ENCODE results near the gene POU1F1. TPM values are rescaled to one million over a fixed set of nuclear protein-coding genes. Genes with fewer than 3 reads are reported as not detected.
A peak's percentile ranks its signal among the peaks of the same experiment; 100 is the strongest.
"Not testable (repeated sequence)": the region's sequence is repeated elsewhere in the genome, so short reads cannot be mapped to it uniquely, and the experiment has no call there.

POU1F1 gene
- polyA plus RNA-seq, 4 donors = 0.14 TPM; not detected in 3

DNA sequence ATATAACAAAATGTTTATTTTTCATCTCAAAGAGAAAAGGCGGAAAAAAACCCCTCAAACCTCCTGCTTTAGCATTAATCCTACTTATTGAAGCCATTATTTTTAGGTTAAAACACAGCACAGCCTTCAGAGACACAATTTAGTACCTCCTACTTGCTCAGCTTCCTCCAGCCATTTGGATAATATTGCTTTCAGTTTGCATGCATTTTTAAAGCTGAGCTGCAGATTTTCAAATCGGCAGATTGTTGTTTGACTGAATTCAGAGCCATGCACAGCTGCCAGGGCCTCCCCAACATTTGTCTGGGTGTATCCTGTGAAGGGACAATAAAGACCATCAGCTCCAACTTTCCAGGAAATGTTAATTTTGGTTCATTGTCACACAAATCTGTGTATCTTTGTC lies 14.5 kb downstream of the POU1F1 start:
- no peak for DNase-seq (ENCODE audit: low read depth in 4 of 4, low spot score in 3 of 4)

DNA sequence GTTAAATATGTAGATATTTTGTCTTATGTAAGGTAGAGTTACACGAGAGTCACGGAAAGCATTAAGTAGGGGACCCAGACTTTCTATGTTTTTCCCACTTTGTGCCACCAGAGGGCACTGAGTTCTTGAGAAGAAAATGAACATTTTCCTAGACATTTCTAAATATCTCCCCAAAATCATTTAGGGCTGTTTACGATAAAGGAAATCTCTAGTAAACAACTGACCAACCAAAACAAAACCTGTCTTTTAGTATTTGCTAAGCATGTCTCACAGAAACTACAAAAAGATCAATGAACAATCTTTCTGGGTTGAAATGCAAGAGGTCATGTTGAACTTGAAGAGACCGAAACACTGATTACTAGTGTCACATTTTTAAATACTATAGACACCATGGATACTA lies 16.1 kb downstream of the POU1F1 start:
- peak in 3 of 4 donors; percentile 8 to 29 (median 14) for DNase-seq (ENCODE audit: low read depth in 4 of 4, low spot score in 3 of 4)

DNA sequence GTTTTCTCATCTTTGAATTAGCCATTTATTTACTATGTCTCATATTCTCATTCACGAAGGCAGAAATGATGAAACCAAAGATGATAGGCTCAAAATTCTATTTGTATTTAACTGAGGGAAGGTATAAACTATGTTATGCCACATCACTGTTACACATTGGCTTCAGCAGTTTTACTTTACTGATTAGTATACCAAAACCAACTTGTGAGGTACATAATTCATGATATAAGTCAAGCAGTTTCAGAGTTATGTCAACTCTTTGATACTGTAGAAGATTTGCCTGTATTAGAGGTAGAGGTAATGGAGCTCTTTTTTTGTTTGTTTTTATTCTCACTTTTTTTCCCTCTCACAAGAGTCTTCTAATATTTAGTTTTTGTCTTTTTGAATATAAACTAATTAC lies 26.4 kb downstream of the POU1F1 start:
- DNase-seq (ENCODE audit: low read depth in 4 of 4, low spot score in 3 of 4) = no peak

DNA sequence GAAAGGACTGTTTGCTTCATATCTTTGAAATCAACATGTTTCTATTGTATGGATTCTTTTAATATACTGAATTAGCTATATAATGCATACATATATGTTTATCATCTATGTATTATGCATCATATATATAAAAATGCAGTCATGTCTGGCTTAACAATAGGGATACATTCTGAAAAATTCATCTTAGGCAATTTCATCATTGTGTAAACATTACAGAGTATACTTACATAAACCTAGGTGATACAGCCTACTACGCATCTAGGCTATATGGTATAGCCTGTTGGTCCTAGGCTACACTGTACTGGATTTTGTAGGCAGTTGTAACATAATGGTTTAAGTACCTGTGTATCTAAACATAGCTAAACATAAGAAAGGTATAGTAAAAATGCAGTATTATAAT lies 27.6 kb downstream of the POU1F1 start:
- no peak for DNase-seq (ENCODE audit: low read depth in 4 of 4, low spot score in 3 of 4)

DNA sequence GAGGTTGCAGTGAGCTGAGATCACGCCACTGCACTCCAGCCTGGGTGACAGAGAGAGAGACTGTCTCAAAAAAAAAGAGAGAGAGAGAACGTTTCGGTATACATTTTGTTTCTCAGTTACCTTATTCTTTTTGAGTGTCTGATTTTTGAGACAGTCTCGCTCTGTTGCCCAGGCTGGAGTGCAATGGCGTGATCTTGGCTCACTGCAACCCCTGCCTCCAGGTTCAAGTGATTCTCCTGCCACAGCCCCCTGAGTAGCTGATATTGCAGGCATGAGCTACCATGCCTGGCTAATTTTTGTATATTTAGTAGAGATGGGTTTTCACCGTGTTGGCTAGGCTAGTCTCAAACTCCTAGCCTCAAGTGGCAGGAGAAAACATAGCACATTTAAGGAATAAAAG lies 28.2 kb downstream of the POU1F1 start:
- not testable (repeated sequence) for DNase-seq (ENCODE audit: low read depth in 4 of 4, low spot score in 3 of 4)

DNA sequence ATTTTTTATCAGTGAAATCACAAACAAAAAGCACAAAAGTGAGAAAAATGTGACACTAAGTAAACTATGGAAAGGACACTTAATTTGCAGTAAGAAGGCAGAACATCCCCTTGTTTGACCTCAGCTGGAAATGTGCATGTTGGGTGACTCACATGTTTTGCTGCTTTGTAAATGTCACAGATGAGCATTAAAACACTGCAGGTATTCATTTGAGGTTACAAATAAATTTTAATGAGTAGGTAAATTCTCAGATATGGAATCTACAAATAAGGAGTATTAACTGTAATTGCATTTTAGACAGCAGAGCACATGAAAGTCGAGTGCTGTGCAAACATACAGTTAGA lies 29.0 kb downstream of the POU1F1 start:
- no peak for DNase-seq (ENCODE audit: low read depth in 4 of 4, low spot score in 3 of 4)

DNA sequence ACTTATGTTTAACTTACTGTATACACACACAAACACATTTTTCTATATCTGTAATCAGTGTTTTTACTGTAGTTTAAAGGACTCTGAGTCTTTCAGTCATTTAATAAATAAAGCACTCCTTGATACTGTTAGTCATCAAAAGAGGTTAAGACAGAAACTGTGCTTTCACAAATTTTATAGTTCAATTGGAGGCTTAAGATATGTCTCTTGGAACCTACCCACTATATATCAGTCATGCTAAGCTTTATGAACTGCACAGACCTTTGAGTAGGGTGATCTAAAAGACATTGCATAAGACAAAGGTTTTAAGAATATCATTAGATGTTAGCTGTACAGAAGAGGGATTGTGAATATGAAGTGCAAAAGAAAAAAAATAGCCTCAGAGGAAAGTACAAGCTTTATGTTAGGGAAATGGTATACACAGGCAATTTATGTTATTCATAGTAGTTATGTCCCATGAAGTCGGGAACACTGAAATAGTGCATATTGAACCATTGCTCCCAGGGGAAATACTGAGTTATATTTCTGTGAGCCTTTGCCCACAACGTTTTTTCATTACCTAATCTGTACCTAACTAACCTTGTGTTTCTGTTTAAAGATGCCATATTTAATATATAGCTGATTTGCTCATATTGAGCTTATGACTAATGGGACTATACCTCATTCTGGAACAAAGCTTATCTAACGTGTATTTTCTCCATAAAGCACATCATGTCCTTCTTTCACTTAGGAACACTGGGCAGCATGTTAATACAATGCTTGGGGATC lies 29.5 kb downstream of the POU1F1 start:
- DNase-seq (ENCODE audit: low read depth in 4 of 4, low spot score in 3 of 4) = no peak

DNA sequence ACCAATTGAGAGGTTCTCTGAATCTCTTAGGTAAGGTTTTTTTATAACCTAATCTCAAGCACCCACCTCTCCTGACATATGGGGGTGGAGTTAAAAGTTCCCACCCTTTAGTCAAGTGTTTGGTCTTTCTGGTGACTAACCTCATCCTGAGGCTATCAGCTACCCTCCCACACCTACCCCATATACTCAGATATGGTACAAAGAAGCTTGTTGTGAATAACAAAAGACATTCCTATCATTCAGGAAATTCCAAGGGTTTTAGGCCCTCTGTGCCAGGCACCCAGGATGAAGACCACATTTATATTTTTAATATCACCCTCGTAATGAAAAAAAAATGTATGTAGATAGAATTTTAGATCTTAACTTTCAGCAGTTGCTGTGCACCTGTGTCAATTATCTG lies 40.3 kb downstream of the POU1F1 start:
- no peak for DNase-seq (ENCODE audit: low read depth in 4 of 4, low spot score in 3 of 4)

DNA sequence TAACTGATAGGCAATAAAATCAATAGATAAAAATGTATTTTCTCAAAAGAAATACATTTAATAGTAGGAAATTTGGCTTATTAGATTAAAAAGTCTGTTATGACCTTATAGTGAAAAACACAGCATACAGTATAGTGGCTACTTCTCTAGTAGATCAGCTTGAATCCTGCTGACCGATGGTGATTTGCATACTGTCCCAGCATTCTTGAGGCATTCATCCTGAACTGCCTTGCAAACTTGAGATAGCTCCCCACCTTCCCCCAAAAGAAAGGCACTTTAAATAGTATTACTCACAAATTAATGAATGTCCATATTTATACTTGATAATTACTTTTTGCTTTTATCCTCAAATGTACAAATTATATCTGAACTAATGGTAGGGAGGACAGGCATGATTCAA lies 42.6 kb downstream of the POU1F1 start:
- DNase-seq (ENCODE audit: low read depth in 4 of 4, low spot score in 3 of 4) = no peak

DNA sequence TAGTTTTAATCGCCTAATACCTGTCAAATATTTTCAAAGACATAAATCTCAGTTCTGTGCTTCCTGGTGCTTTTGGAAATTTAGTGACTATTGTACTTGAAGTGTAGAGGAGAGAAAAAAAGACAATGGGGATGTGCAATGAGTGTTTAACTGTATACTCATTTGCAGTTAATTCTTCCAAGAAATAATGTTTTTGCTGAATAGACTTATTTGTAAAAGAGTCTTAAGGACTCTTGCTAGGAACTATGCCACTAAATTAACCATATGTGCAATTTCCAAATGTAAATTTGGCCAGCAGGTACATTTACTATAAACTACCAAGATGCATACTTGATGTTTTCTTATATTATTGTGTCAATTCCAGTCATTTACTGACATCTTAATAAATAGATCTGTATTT lies 47.3 kb downstream of the POU1F1 start:
- DNase-seq (ENCODE audit: low read depth in 4 of 4, low spot score in 3 of 4) = no peak

DNA sequence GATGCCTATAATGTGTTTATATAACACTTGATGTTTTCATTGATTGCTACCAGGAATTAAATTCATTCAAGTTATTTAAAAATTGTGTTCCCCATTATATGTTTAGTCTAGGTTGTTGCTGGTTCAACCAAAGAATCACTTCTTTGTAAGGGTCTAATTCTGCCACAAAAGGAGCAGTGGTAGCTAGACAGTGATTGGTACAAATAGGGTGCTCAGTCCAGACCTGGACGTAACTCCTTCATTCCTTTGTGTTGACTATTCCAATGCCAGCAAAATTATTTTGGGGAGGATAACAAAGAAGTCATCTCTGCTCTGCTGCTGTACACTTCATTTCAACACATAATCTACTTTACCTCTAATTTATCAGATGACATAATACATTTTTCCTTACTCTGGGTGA lies 48.1 kb downstream of the POU1F1 start:
- no peak for DNase-seq (ENCODE audit: low read depth in 4 of 4, low spot score in 3 of 4)

DNA sequence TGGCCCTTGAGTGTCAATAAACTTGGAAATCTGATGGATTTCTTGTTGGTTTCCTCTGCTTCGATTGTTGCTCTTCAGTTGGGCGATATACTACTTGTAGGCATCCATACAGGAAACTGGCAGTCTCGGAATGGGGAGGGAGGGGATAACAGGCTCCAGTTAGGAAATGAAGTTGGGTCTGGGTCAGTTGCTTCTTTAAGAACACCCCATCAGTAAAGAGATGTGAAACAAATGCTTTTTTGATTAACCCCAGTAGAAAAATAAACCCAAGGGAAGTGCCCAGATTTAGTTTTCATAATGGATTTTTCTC lies 48.6 kb downstream of the POU1F1 start:
- DNase-seq (ENCODE audit: low read depth in 4 of 4, low spot score in 3 of 4) = no peak

DNA sequence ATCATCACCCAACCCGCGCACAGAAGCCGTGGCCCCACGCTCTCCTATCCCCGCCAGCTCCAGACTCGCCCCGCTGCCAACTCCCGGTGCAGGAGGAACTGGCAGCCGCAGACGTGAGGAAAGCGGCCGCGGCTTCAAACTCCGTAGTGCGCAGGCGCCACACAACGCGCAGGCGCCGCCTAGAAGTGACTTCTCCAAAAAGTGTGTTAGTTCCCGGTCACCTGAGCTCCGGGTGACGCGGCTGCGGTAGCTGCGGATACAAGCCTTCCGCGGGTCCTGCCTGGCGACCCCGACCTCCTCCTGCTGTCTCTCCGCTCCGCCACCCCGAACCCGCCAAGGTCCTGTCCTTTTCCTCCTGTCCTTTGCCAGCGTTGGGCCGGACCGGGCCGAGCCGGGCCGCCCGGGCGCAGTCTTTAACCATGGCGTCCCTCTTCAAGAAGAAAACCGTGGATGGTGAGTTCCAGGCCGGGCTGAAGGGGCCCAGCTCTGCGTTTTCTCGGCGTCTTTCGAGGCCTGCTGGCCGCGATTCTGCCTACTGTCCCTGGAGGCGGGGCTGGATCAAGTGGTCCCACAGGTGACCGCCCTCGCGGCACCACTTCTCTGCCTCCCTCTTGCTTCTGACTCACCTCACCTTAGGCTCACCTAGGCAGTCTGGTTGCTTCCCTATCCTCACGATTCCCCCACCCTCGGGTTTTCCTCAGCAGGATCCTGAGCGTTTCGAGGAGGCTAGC lies 49.1 kb downstream of the POU1F1 start, which contains the start of gene CHMP2B:
Gene CHMP2B (plus strand): TSS at position 206 of the 731 bp plus-strand sequence. CDS start 214 bp downstream, at position 420.
- peak; percentile 86 to 90 (median 89) for DNase-seq (ENCODE audit: low read depth in 4 of 4, low spot score in 3 of 4)

DNA sequence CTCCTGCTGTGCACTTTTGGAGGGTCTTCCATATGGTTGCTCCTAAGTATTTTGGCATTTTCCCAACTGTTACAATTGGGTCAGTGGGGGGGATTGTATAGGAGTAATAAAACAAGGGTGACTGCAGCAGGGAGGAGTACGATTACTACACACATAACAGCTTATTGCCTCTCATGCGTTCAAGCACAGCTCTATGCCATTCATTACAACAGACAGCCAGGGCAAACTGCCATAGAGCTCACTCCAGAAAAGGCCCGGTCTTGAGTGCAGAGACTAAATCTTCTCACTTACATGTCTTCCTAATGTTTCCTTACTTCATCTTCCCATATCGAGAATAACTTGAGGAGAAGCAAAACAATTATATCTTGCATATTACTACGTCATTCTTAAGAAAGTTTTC lies 50.7 kb downstream of the POU1F1 start:
- no peak for DNase-seq (ENCODE audit: low read depth in 4 of 4, low spot score in 3 of 4)

DNA sequence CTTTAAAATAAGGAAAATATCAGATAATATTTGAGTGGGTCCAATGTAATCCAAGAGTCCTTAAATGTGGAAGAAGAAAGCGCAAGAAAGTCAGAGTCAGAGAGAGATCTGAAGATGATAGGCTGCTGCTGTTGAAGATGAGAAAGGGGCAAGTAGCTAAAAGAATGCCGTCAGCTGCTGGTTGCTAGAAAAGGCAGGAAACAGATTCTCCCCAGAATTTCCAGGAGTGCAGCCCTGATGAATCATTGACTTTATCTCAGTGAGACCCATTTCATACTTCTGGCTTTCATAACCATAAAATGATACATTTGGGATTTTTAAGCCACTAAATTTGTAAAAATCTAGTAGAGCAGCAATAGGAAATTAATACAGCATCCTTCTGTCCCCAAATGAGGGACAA lies 56.8 kb downstream of the POU1F1 start:
- no peak for DNase-seq (ENCODE audit: low read depth in 4 of 4, low spot score in 3 of 4)

DNA sequence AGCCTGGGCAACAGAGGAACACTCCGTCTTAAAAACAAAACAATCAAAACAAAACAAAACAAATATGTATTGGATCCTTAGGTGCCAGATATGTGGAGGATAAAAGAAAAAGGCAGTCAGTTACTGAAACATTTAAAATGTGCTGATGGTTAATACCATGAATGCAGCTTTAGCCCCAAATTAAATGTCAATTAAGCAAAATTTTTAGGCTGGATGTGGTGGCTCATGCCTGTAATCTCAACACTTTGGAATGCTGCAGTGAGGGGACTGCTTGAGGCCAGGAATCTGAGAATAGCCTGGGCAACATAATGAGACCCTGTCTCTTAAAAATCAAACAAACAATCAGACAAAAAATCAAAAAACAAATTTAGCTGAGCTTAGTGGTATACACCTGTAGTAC lies 57.8 kb downstream of the POU1F1 start:
- no peak for DNase-seq (ENCODE audit: low read depth in 4 of 4, low spot score in 3 of 4)

Other genes starting within 250 kb of the POU1F1 start
- gene CHMP2B, start 49.3 kb downstream of the POU1F1 start, polyA plus RNA-seq (ENCODE audit: insufficient read length in 4 of 4) = 10 to 100 TPM; 51.9 to 61.3 (median 56.4) TPM